Thyroid gland (tissue), 4 donors: ENCODE results near the gene UBE2E2.

ENCODE experiments used
- CTCF ChIP-seq, 6 experiments: fragments of 200-600 bp in 3 of 6; fragments of 450-650 bp in 3 of 6; sonication (generic) in 3 of 6; IDR thresholded peaks; one replicate each; pipeline ENCODE4 v1.5.1; 2016 to 2019; ENCODE audit warnings: antibody characterized with exemption in 6 of 6, mild to moderate bottlenecking in 2 of 6, inconsistent platforms in 1 of 6, moderate library complexity in 1 of 6
- POLR2A ChIP-seq, 2 donors: fragments of 450-650 bp; IDR thresholded peaks; one replicate each; pipeline ENCODE4 v1.6.1; 2017; ENCODE audit warnings: antibody characterized with exemption in 2 of 2, mild to moderate bottlenecking in 2 of 2, moderate library complexity in 1 of 2

- no peak for TF ChIP-seq CTCF (IDR thresholded peaks at IDR 0.05)
- TF ChIP-seq POLR2A (IDR thresholded peaks at IDR 0.05) = no peak
Measured at GRCh38 chr3:23248594-23249131, 45.5 kb downstream of the UBE2E2 start.
